ENCODE measurements around the gene MKS1.

MKS1 gene

GRCh38 chr17:58187063-58187462 lies 32.0 kb downstream of the MKS1 start:
- Histone ChIP-seq H3K27me3 (ENCODE audit: insufficient read depth, low read length, poor library complexity) (no peaks in the 10 kb centered on the region), H4K5ac (ENCODE audit: low read length) (no peak overlapping the region), H3K9ac (ENCODE audit: low read length) (no peak overlapping the region)

GRCh38 chr17:58186591-58186990 lies 32.5 kb downstream of the MKS1 start:
- Histone ChIP-seq H3K79me1 (ENCODE audit: low read length) (no peaks in the 10 kb centered on the region), H3K36me3 (ENCODE audit: control insufficient read depth, insufficient read depth, low read length) (no peaks in the 10 kb centered on the region), H3K4ac (ENCODE audit: low read depth, low read length) (no peak overlapping the region), H3K27me3 (ENCODE audit: insufficient read depth, low read length, poor library complexity) (no peaks in the 10 kb centered on the region), H2BK120ac (ENCODE audit: low read depth, low read length) (no peak overlapping the region), H2BK5ac (ENCODE audit: low read length) (no peak overlapping the region), H3K23ac (ENCODE audit: low read length) (no peak overlapping the region), H3K9ac (ENCODE audit: low read length) (no peak overlapping the region), H3K4me1 (ENCODE audit: control insufficient read depth, low read depth, low read length) (no peaks in the 10 kb centered on the region), H2AK5ac (ENCODE audit: low read length) (no peak overlapping the region), H3K4me3 (ENCODE audit: low read length) (no peak overlapping the region), H3K27ac (ENCODE audit: low read depth, low read length) (no peak overlapping the region), H2BK15ac (replicated peaks; ENCODE audit: low read depth) (no peak overlapping the region), H3K56ac (ENCODE audit: low read length) (no peak overlapping the region), H4K8ac (ENCODE audit: low read depth, low read length) (no peak overlapping the region), H3K79me2 (ENCODE audit: control insufficient read depth, insufficient read depth, low read length) (no peaks in the 10 kb centered on the region), H4K5ac (ENCODE audit: low read length) (no peak overlapping the region), H3K4me2 (ENCODE audit: low read length) (no peak overlapping the region), H3K18ac (ENCODE audit: low read length) (no peak overlapping the region)
- no peak for DNase-seq
- WGBS (ENCODE audit: extremely low coverage, insufficient coverage, low lambda C conversion rate) = no CpG with 5 or more reads among the region's 4 CpGs

More at GRCh38 chr17:58187063-58187462, 32.0 kb downstream of the MKS1 start:
- DNase-seq = no peak
- no peak overlapping the region for H3K23ac ChIP-seq (ENCODE audit: low read length)
- no peak overlapping the region for H2BK120ac ChIP-seq (ENCODE audit: low read depth, low read length)
- H3K79me1 ChIP-seq (ENCODE audit: low read length) = no peaks in the 10 kb centered on the region
- no peak overlapping the region for H2BK5ac ChIP-seq (ENCODE audit: low read length)
- H3K56ac ChIP-seq (ENCODE audit: low read length) = no peak overlapping the region
- no peak overlapping the region for H4K8ac ChIP-seq (ENCODE audit: low read depth, low read length)
- no peaks in the 10 kb centered on the region for H3K36me3 ChIP-seq (ENCODE audit: control insufficient read depth, insufficient read depth, low read length)
- H2AK5ac ChIP-seq (ENCODE audit: low read length) = no peak overlapping the region
- no peak overlapping the region for H3K4ac ChIP-seq (ENCODE audit: low read depth, low read length)
- H3K4me2 ChIP-seq (ENCODE audit: low read length) = no peak overlapping the region
- no peak overlapping the region for H3K4me3 ChIP-seq (ENCODE audit: low read length)
- no peak overlapping the region for H3K27ac ChIP-seq (ENCODE audit: low read depth, low read length)
- no peak overlapping the region for H3K18ac ChIP-seq (ENCODE audit: low read length)
- H3K79me2 ChIP-seq (ENCODE audit: control insufficient read depth, insufficient read depth, low read length) = no peaks in the 10 kb centered on the region
- no peak overlapping the region for H2BK15ac ChIP-seq (replicated peaks; ENCODE audit: low read depth)
- no CpG with 5 or more reads among the region's 6 CpGs for WGBS (ENCODE audit: extremely low coverage, insufficient coverage, low lambda C conversion rate)
- no peaks in the 10 kb centered on the region for H3K4me1 ChIP-seq (ENCODE audit: control insufficient read depth, low read depth, low read length)

GRCh38 chr17:58184986-58185761 lies 33.9 kb downstream of the MKS1 start:
- Histone ChIP-seq H3K4me1 (ENCODE audit: control insufficient read depth, low read depth, low read length) (no peaks in the 10 kb centered on the region), H2BK15ac (replicated peaks; ENCODE audit: low read depth) (no peak overlapping the region), H3K4me3 (ENCODE audit: low read length) (no peak overlapping the region), H3K9ac (ENCODE audit: low read length) (no peak overlapping the region), H3K79me2 (ENCODE audit: control insufficient read depth, insufficient read depth, low read length) (no peaks in the 10 kb centered on the region), H2BK120ac (ENCODE audit: low read depth, low read length) (no peak overlapping the region), H3K4me2 (ENCODE audit: low read length) (no peak overlapping the region), H3K36me3 (ENCODE audit: control insufficient read depth, insufficient read depth, low read length) (no peaks in the 10 kb centered on the region), H3K56ac (ENCODE audit: low read length) (no peak overlapping the region), H4K8ac (ENCODE audit: low read depth, low read length) (no peak overlapping the region), H4K5ac (ENCODE audit: low read length) (no peak overlapping the region), H3K4ac (ENCODE audit: low read depth, low read length) (no peak overlapping the region), H3K18ac (ENCODE audit: low read length) (no peak overlapping the region), H2BK5ac (ENCODE audit: low read length) (no peak overlapping the region), H3K27ac (ENCODE audit: low read depth, low read length) (no peak overlapping the region), H2AK5ac (ENCODE audit: low read length) (no peak overlapping the region), H3K23ac (ENCODE audit: low read length) (no peak overlapping the region), H3K79me1 (ENCODE audit: low read length) (no peaks in the 10 kb centered on the region), H3K27me3 (ENCODE audit: insufficient read depth, low read length, poor library complexity) (no peaks in the 10 kb centered on the region)
- WGBS (ENCODE audit: extremely low coverage, insufficient coverage, low lambda C conversion rate) = no CpG with 5 or more reads among the region's 8 CpGs
- DNase-seq = no peak

- Histone ChIP-seq H3K18ac (ENCODE audit: low read length) (no peak overlapping the region), H4K8ac (ENCODE audit: low read depth, low read length) (no peak overlapping the region), H3K4me2 (ENCODE audit: low read length) (no peak overlapping the region), H3K36me3 (ENCODE audit: control insufficient read depth, insufficient read depth, low read length) (no peaks in the 10 kb centered on the region), H4K5ac (ENCODE audit: low read length) (no peak overlapping the region), H2BK15ac (replicated peaks; ENCODE audit: low read depth) (no peak overlapping the region), H2BK5ac (ENCODE audit: low read length) (no peak overlapping the region), H3K79me2 (ENCODE audit: control insufficient read depth, insufficient read depth, low read length) (no peaks in the 10 kb centered on the region), H3K27ac (ENCODE audit: low read depth, low read length) (no peak overlapping the region), H3K79me1 (ENCODE audit: low read length) (no peaks in the 10 kb centered on the region), H3K4me3 (ENCODE audit: low read length) (no peak overlapping the region), H2BK120ac (ENCODE audit: low read depth, low read length) (no peak overlapping the region), H3K56ac (ENCODE audit: low read length) (peak overlapping the region; percentile 31), H3K4me1 (ENCODE audit: control insufficient read depth, low read depth, low read length) (no peaks in the 10 kb centered on the region), H3K9ac (ENCODE audit: low read length) (no peak overlapping the region), H2AK5ac (ENCODE audit: low read length) (no peak overlapping the region), H3K27me3 (ENCODE audit: insufficient read depth, low read length, poor library complexity) (no peaks in the 10 kb centered on the region), H3K4ac (ENCODE audit: low read depth, low read length) (no peak overlapping the region), H3K23ac (ENCODE audit: low read length) (no peak overlapping the region)
- no CpG with 5 or more reads among the region's 10 CpGs for WGBS (ENCODE audit: extremely low coverage, insufficient coverage, low lambda C conversion rate)
- peak; percentile 88 for DNase-seq
Measured at GRCh38 chr17:58184308-58184985, 34.6 kb downstream of the MKS1 start.

- Histone ChIP-seq H3K27me3 (ENCODE audit: insufficient read depth, low read length, poor library complexity) (no peaks in the 10 kb centered on the region), H3K4me2 (ENCODE audit: low read length) (no peak overlapping the region)
Measured at GRCh38 chr17:58183514-58183913, 35.5 kb downstream of the MKS1 start.

More at GRCh38 chr17:58183514-58183913, 35.5 kb downstream of the MKS1 start:
- Histone ChIP-seq H2BK5ac (ENCODE audit: low read length) (no peak overlapping the region), H3K79me2 (ENCODE audit: control insufficient read depth, insufficient read depth, low read length) (no peaks in the 10 kb centered on the region), H3K36me3 (ENCODE audit: control insufficient read depth, insufficient read depth, low read length) (no peaks in the 10 kb centered on the region), H3K4me1 (ENCODE audit: control insufficient read depth, low read depth, low read length) (no peaks in the 10 kb centered on the region), H2BK120ac (ENCODE audit: low read depth, low read length) (no peak overlapping the region), H3K79me1 (ENCODE audit: low read length) (no peaks in the 10 kb centered on the region), H3K23ac (ENCODE audit: low read length) (no peak overlapping the region), H4K5ac (ENCODE audit: low read length) (no peak overlapping the region), H2BK15ac (replicated peaks; ENCODE audit: low read depth) (no peak overlapping the region), H3K56ac (ENCODE audit: low read length) (no peak overlapping the region), H3K18ac (ENCODE audit: low read length) (no peak overlapping the region), H3K9ac (ENCODE audit: low read length) (no peak overlapping the region), H3K4me3 (ENCODE audit: low read length) (no peak overlapping the region), H2AK5ac (ENCODE audit: low read length) (no peak overlapping the region), H4K8ac (ENCODE audit: low read depth, low read length) (no peak overlapping the region), H3K4ac (ENCODE audit: low read depth, low read length) (no peak overlapping the region), H3K27ac (ENCODE audit: low read depth, low read length) (no peak overlapping the region)
- DNase-seq = no peak
- WGBS (ENCODE audit: extremely low coverage, insufficient coverage, low lambda C conversion rate) = no CpG with 5 or more reads among the region's 4 CpGs
